ENCODE measurements around the gene NELL1. TPM values are rescaled to one million over a fixed set of nuclear protein-coding genes. Genes with fewer than 3 reads are reported as not detected.

The NELL1 gene
- total and polyA plus RNA-seq, 3 experiments from 2014 or later: not detected

DNA sequence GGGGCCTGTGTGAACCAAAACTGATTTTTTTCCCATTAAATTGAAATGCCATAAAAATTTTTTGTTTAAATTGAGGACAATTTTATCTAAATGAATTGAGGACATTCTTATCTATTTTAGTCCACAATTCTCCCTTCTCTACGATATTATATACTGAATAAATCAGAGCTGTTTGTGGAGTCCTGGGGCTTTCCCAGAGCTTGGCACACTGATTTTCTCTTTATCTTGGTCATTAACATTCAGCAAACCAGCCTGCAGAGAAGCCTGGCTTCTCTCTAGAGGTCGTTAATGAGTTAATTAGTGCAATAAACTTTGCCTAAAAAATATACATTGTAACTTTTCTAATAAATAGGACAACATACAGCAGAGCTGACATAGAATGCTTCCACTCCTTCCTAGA is 615.7 kb downstream of the NELL1 start:
- Histone ChIP-seq H3K36me3 (ENCODE audit: insufficient read depth, low read length) (no peaks in the 10 kb centered on the region), H3K27ac (ENCODE audit: low read depth, low read length) (no peak overlapping the region), H3K4me1 (ENCODE audit: insufficient read depth, low read length) (no peaks in the 10 kb centered on the region), H3K9me3 (ENCODE audit: low read length) (no peaks in the 10 kb centered on the region), H3K27me3 (ENCODE audit: insufficient read depth, low read length, poor library complexity, severe bottlenecking) (no peaks in the 10 kb centered on the region), H3K4me3 (ENCODE audit: low read length) (no peak overlapping the region)
- Mint-ChIP-seq H3K36me3 (no peaks in the 10 kb centered on the region), H3K27ac (no peak overlapping the region), H3K4me3 (no peak overlapping the region), H3K4me1 (no peaks in the 10 kb centered on the region), H3K9me3 (peaks cover 2 to 26% (median 10%) of the 10 kb centered on the region in 5 donors), H3K27me3 (no peaks in the 10 kb centered on the region)
- ChIA-PET POLR2A (no interaction called here), CTCF (no interaction called here)
- no peak for DNase-seq

DNA sequence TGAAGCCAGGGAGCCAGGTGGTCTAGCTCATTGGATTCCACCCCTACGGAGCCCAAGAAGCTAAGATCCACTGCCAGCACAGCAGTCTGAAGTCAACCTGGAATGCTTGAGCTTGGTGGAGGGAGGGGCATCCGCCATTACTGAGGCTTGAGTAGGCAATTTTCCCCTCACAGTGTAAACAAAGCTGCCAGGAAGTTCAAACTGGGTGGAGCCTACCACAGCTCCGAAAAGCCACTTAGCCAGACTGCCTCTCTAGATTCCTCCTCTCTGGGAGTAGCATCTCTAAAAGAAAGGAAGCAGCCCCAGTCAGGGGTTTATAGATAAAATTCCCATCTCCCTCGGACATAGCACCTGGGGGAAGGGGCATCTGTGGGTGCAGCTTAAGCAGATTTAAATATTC is 620.3 kb downstream of the NELL1 start:
- Mint-ChIP-seq H3K27ac (no peak overlapping the region), H3K9me3 (peaks cover 6 to 29% (median 21%) of the 10 kb centered on the region in 5 donors), H3K36me3 (no peaks in the 10 kb centered on the region), H3K27me3 (no peaks in the 10 kb centered on the region), H3K4me1 (no peaks in the 10 kb centered on the region), H3K4me3 (no peak overlapping the region)
- ChIA-PET CTCF (no interaction called here), POLR2A (no interaction called here)
- H3K4me3 ChIP-seq (ENCODE audit: low read length): no peak overlapping the region
- no peak overlapping the region for H3K27ac ChIP-seq (ENCODE audit: low read depth, low read length)
- DNase-seq: no peak
- H3K36me3 ChIP-seq (ENCODE audit: insufficient read depth, low read length): no peaks in the 10 kb centered on the region
- no peaks in the 10 kb centered on the region for H3K9me3 ChIP-seq (ENCODE audit: low read length)
- H3K4me1 ChIP-seq (ENCODE audit: insufficient read depth, low read length): no peaks in the 10 kb centered on the region
- H3K27me3 ChIP-seq (ENCODE audit: insufficient read depth, low read length, poor library complexity, severe bottlenecking): no peaks in the 10 kb centered on the region

DNA sequence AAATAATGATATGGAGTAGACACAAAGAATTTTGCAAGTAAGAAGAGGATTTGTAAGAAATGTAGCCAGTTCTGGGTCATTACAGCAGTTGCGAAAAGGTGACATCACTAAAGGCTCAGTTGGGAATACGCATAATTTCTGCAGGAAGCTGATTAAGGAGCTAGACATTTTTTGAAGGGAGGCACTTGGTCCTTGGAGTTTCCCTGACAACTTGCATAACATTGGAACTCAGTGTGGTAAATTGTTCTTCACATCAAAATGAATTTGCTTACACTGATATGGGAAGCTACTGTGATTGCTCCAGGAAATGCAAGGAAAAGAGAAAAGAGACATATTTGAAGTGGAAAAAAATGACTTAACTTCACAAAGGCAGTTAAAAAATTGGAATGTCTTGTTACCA is 626.1 kb downstream of the NELL1 start:
- POLR2A ChIA-PET: no interaction called here
- CTCF ChIA-PET: no interaction called here
- H3K4me1 Mint-ChIP-seq: no peaks in the 10 kb centered on the region

DNA sequence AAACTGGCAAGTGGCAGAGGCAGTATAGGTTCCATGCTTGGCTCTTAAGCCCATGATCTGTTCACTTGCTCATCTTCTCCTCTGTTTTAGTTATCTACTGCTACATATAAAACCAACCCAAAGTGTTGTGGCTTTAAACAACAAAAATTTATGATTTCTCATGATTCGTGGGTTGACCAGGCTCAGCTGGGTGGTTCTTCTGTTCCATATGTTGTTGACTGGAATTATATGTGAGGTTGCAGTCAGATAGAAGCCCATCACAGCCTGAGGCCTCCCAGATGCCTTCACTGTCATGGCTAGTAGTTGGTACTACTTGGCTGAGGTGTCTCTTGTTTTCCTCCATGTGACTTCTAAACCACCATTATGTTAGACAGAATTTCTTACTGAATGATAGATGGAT is 632.6 kb downstream of the NELL1 start:
- no peak overlapping the region for H3K27ac Mint-ChIP-seq
- no peak overlapping the region for H3K4me3 ChIP-seq (ENCODE audit: low read length)
- H3K27me3 Mint-ChIP-seq: no peaks in the 10 kb centered on the region
- H3K4me1 Mint-ChIP-seq: no peaks in the 10 kb centered on the region
- no peaks in the 10 kb centered on the region for H3K36me3 ChIP-seq (ENCODE audit: insufficient read depth, low read length)
- no peak overlapping the region for H3K4me3 Mint-ChIP-seq
- no peaks in the 10 kb centered on the region for H3K4me1 ChIP-seq (ENCODE audit: insufficient read depth, low read length)
- no peaks in the 10 kb centered on the region for H3K9me3 ChIP-seq (ENCODE audit: low read length)
- no peaks in the 10 kb centered on the region for H3K27me3 ChIP-seq (ENCODE audit: insufficient read depth, low read length, poor library complexity, severe bottlenecking)
- peaks cover 3 to 9% (median 5%) of the 10 kb centered on the region in 5 donors for H3K9me3 Mint-ChIP-seq
- no peak for DNase-seq
- no peak overlapping the region for H3K27ac ChIP-seq (ENCODE audit: low read depth, low read length)
- no peaks in the 10 kb centered on the region for H3K36me3 Mint-ChIP-seq
- POLR2A ChIA-PET: no interaction called here
- CTCF ChIA-PET: no interaction called here

More for the DNA sequence above, 626.1 kb downstream of the NELL1 start:
- no peak overlapping the region for H3K4me3 ChIP-seq (ENCODE audit: low read length)
- Mint-ChIP-seq H3K4me3 (no peak overlapping the region), H3K27ac (no peak overlapping the region), H3K27me3 (no peaks in the 10 kb centered on the region), H3K36me3 (no peaks in the 10 kb centered on the region), H3K9me3 (peaks cover 6 to 27% (median 17%) of the 10 kb centered on the region in 5 donors)
- no peaks in the 10 kb centered on the region for H3K9me3 ChIP-seq (ENCODE audit: low read length)
- no peaks in the 10 kb centered on the region for H3K4me1 ChIP-seq (ENCODE audit: insufficient read depth, low read length)
- no peak for DNase-seq
- H3K27me3 ChIP-seq (ENCODE audit: insufficient read depth, low read length, poor library complexity, severe bottlenecking): no peaks in the 10 kb centered on the region
- H3K27ac ChIP-seq (ENCODE audit: low read depth, low read length): no peak overlapping the region
- H3K36me3 ChIP-seq (ENCODE audit: insufficient read depth, low read length): no peaks in the 10 kb centered on the region

DNA sequence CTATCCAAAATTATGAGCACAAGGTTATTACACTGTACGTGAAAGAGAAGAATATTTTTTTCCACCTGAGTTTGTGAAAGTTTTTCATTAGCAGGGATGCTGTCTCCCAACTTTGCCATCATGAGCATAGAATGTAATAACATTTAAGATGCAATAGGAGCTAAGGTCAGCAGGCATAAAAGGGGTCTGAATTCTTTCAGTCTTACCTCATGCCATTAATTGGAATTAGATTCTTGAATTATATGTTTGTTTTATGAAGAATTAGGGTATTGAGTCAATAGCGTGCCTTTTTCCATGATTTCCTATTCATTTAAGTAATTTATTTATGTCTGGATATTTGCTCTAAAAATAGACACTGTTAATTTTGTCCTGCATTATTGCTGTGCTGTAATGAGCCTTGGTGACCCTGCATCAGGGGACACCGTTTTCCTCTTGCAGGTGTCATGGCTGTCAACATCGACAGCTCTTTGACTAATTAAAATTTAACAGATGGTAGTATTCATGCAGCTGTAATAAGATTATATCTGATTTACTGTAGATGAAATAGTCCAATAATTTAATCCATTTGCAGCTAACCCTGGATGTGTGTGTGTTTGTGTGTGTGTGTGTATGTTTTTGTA is 637.5 kb downstream of the NELL1 start:
- ChIA-PET POLR2A (no interaction called here), CTCF (no interaction called here)
- Histone ChIP-seq H3K27ac (ENCODE audit: low read depth, low read length) (no peak overlapping the region), H3K36me3 (ENCODE audit: insufficient read depth, low read length) (no peaks in the 10 kb centered on the region), H3K4me3 (ENCODE audit: low read length) (no peak overlapping the region), H3K9me3 (ENCODE audit: low read length) (no peaks in the 10 kb centered on the region), H3K4me1 (ENCODE audit: insufficient read depth, low read length) (no peaks in the 10 kb centered on the region), H3K27me3 (ENCODE audit: insufficient read depth, low read length, poor library complexity, severe bottlenecking) (no peaks in the 10 kb centered on the region)
- no peak for DNase-seq
- Mint-ChIP-seq H3K27ac (no peak overlapping the region), H3K27me3 (no peaks in the 10 kb centered on the region), H3K36me3 (no peaks in the 10 kb centered on the region), H3K4me3 (no peak overlapping the region), H3K9me3 (peaks cover 0 to 23% (median 2%) of the 10 kb centered on the region in 5 donors), H3K4me1 (no peaks in the 10 kb centered on the region)

DNA sequence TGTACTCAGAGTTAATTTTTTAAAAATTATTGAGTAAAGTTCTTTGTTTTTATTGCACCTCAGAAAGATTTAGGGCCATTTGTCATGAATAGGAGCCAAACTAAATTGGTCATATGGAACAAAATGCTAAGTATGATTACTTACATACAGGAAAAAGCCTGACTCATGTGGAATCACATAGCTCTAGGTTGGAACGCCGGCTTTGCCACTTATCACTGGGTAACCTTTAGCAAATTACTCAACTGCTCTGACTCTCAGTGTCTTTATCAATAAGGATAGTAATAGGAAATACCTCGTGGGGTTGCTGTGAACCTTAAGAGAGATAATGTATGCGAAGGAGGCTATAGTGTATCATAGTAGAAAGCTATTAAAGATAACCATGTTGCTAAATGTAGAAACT is 638.5 kb downstream of the NELL1 start:
- no peaks in the 10 kb centered on the region for H3K27me3 Mint-ChIP-seq
- POLR2A ChIA-PET: no interaction called here
- no peak for DNase-seq
- no peak overlapping the region for H3K4me3 Mint-ChIP-seq
- H3K4me3 ChIP-seq (ENCODE audit: low read length): no peak overlapping the region
- peaks cover 0 to 23% (median 2%) of the 10 kb centered on the region in 5 donors for H3K9me3 Mint-ChIP-seq
- H3K36me3 Mint-ChIP-seq: no peaks in the 10 kb centered on the region
- no peaks in the 10 kb centered on the region for H3K4me1 ChIP-seq (ENCODE audit: insufficient read depth, low read length)
- H3K27ac Mint-ChIP-seq: no peak overlapping the region
- H3K27ac ChIP-seq (ENCODE audit: low read depth, low read length): no peak overlapping the region
- H3K4me1 Mint-ChIP-seq: no peaks in the 10 kb centered on the region
- no peaks in the 10 kb centered on the region for H3K9me3 ChIP-seq (ENCODE audit: low read length)
- CTCF ChIA-PET: no interaction called here
- H3K27me3 ChIP-seq (ENCODE audit: insufficient read depth, low read length, poor library complexity, severe bottlenecking): no peaks in the 10 kb centered on the region
- H3K36me3 ChIP-seq (ENCODE audit: insufficient read depth, low read length): no peaks in the 10 kb centered on the region

DNA sequence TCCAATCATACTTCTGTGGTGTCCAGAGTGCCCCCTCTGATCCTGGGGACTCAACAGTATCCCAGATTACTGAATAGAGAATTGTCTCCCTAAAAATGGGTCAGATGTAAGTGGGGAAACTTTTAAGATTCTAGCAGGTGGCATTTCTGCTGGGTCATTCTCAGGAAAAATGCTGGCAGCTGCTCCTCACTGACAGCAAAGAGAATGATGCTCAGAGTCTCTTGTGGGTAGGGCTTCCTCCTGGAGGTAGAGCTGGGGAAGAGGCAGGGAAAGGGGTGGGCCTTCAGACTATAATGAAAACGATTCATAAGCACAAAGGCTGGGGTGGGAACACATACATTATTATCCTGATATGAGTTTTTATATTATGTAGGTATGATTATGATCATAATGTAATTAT is 647.2 kb downstream of the NELL1 start:
- Mint-ChIP-seq H3K9me3 (peaks cover 0 to 18% (median 3%) of the 10 kb centered on the region in 5 donors), H3K4me1 (no peaks in the 10 kb centered on the region), H3K36me3 (no peaks in the 10 kb centered on the region), H3K27ac (no peak overlapping the region), H3K4me3 (no peak overlapping the region), H3K27me3 (no peaks in the 10 kb centered on the region)
- POLR2A ChIA-PET: no interaction called here
- Histone ChIP-seq H3K36me3 (ENCODE audit: insufficient read depth, low read length) (no peaks in the 10 kb centered on the region), H3K4me3 (ENCODE audit: low read length) (no peak overlapping the region), H3K9me3 (ENCODE audit: low read length) (no peaks in the 10 kb centered on the region), H3K4me1 (ENCODE audit: insufficient read depth, low read length) (no peaks in the 10 kb centered on the region), H3K27ac (ENCODE audit: low read depth, low read length) (no peak overlapping the region), H3K27me3 (ENCODE audit: insufficient read depth, low read length, poor library complexity, severe bottlenecking) (no peaks in the 10 kb centered on the region)
- CTCF ChIA-PET: no interaction called here
- DNase-seq: no peak

DNA sequence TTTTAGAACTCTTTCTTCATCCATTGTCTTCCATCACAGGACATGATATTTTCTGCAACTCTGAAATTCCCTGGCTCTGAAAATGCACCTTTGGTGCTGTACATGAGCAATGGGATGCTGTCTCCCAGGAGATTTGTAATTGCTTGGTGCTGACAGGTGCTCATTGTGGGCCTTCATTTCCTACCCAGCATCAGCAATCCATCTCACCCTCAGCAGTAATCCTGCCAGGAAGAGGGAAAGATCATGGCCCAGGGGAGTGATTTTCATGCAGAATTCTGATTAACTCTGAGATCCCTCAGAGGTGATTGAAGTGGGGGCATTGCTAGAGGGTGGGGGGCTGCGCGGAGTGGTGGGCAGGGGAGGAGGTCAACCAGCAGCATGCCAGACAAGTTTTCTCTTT is 651.7 kb downstream of the NELL1 start:
- H3K27ac ChIP-seq (ENCODE audit: low read depth, low read length): no peak overlapping the region
- no peak for DNase-seq
- H3K36me3 ChIP-seq (ENCODE audit: insufficient read depth, low read length): no peaks in the 10 kb centered on the region
- H3K27me3 ChIP-seq (ENCODE audit: insufficient read depth, low read length, poor library complexity, severe bottlenecking): no peaks in the 10 kb centered on the region
- POLR2A ChIA-PET: no interaction called here
- no peak overlapping the region for H3K27ac Mint-ChIP-seq
- no peaks in the 10 kb centered on the region for H3K4me1 ChIP-seq (ENCODE audit: insufficient read depth, low read length)
- no peaks in the 10 kb centered on the region for H3K27me3 Mint-ChIP-seq
- no peak overlapping the region for H3K4me3 ChIP-seq (ENCODE audit: low read length)
- no peak overlapping the region for H3K4me3 Mint-ChIP-seq
- CTCF ChIA-PET: no interaction called here
- H3K4me1 Mint-ChIP-seq: no peaks in the 10 kb centered on the region
- no peaks in the 10 kb centered on the region for H3K36me3 Mint-ChIP-seq
- peaks cover under 1 to 18% (median 2%) of the 10 kb centered on the region in 5 donors for H3K9me3 Mint-ChIP-seq
- H3K9me3 ChIP-seq (ENCODE audit: low read length): no peaks in the 10 kb centered on the region

DNA sequence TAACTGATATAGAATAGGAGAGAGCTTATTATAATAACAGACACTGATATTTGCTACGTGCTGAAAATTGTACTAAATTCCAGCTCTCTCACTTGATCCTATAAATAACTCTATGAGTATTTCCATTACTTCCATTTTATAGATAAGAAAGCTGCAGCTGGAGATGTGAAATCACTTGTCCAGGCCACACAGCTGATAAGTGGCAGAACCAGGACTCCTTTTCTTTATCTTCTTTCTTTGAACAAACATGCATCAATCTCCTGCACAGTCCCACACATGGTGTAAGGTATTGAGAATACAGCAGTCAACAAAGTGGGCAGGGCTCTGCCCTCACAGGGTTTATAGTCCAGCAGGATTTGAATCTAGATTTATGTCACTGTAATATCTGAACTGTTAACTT is 652.1 kb downstream of the NELL1 start:
- no peaks in the 10 kb centered on the region for H3K36me3 ChIP-seq (ENCODE audit: insufficient read depth, low read length)
- H3K27me3 Mint-ChIP-seq: no peaks in the 10 kb centered on the region
- H3K4me3 Mint-ChIP-seq: no peak overlapping the region
- H3K27me3 ChIP-seq (ENCODE audit: insufficient read depth, low read length, poor library complexity, severe bottlenecking): no peaks in the 10 kb centered on the region
- no peaks in the 10 kb centered on the region for H3K36me3 Mint-ChIP-seq
- H3K27ac Mint-ChIP-seq: no peak overlapping the region
- ChIA-PET POLR2A (no interaction called here), CTCF (no interaction called here)
- peaks cover 2 to 20% (median 2%) of the 10 kb centered on the region in 5 donors for H3K9me3 Mint-ChIP-seq
- H3K4me3 ChIP-seq (ENCODE audit: low read length): no peak overlapping the region
- no peaks in the 10 kb centered on the region for H3K4me1 Mint-ChIP-seq
- no peaks in the 10 kb centered on the region for H3K4me1 ChIP-seq (ENCODE audit: insufficient read depth, low read length)
- no peak overlapping the region for H3K27ac ChIP-seq (ENCODE audit: low read depth, low read length)
- DNase-seq: no peak
- no peaks in the 10 kb centered on the region for H3K9me3 ChIP-seq (ENCODE audit: low read length)

Measured in CD8-positive, alpha-beta memory T cell (primary cell).